CD14-positive monocyte (primary cell): ENCODE results near the gene POR. TPM values are rescaled to one million over a fixed set of nuclear protein-coding genes. Genes with fewer than 3 reads are reported as not detected.
A peak's percentile ranks its signal among the peaks of the same experiment; 100 is the strongest.

Source experiments
- DNase-seq, 3 donors: peaks; one replicate each; pipeline ENCODE4 v3.0.0-alpha.2; 2011 to 2022
- H2AFZ ChIP-seq: 2 replicates; pipeline ENCODE4 v1.6.0; 2012; ENCODE audit warnings: mild to moderate bottlenecking, low read depth, low read length, inconsistent platforms; ENCODE audit not compliant: insufficient read depth, poor library complexity, severe bottlenecking
- H3K27ac ChIP-seq, 2 donors: 1 replicate in 1 of 2; 2 replicates in 1 of 2; pipeline ENCODE4 v1.5.1; 2012 to 2013; ENCODE audit warnings: low read length in 2 of 2, control low read depth in 1 of 2, inconsistent platforms in 1 of 2, low read depth in 1 of 2, mild to moderate bottlenecking in 1 of 2
- H3K27me3 ChIP-seq, 2 donors: one replicate each; pipeline versions ENCODE4 v1.6.0 to v1.6.1; 2011 to 2013; ENCODE audit warnings: low read length in 2 of 2; ENCODE audit not compliant: control insufficient read depth in 2 of 2, insufficient read depth in 2 of 2
- H3K36me3 ChIP-seq, 2 donors: replicated peaks in 1 of 2; 1 replicate in 1 of 2; 2 replicates in 1 of 2; pipeline versions ENCODE4 v1.5.1 to v1.6.1; 2012 to 2013; ENCODE audit warnings: low read length in 2 of 2, control low read depth in 1 of 2, inconsistent platforms in 1 of 2, mild to moderate bottlenecking in 1 of 2; ENCODE audit not compliant: insufficient read depth in 2 of 2, control insufficient read depth in 1 of 2
- H3K4me1 ChIP-seq, 2 donors: 1 replicate in 1 of 2; 2 replicates in 1 of 2; pipeline versions ENCODE4 v1.5.1 to v1.6.1; 2012 to 2013; ENCODE audit warnings: low read length in 2 of 2, control low read depth in 1 of 2, inconsistent platforms in 1 of 2, mild to moderate bottlenecking in 1 of 2, moderate library complexity in 1 of 2; ENCODE audit not compliant: insufficient read depth in 2 of 2, control insufficient read depth in 1 of 2
- H3K4me2 ChIP-seq: replicated peaks from 2 replicates; pipeline ENCODE3; 2012; ENCODE audit warnings: low read length, moderate library complexity, mild to moderate bottlenecking; ENCODE audit not compliant: poor library complexity, severe bottlenecking; ENCODE audit errors: extremely low read depth
- H3K4me3 ChIP-seq, 3 experiments: fragments of 200-600 bp in 1 of 3; sonication (generic) in 1 of 3; replicated peaks in 1 of 3; 1 replicate in 2 of 3; 2 replicates in 1 of 3; pipeline ENCODE4 v1.5.1; 2011 to 2013; ENCODE audit warnings: low read length in 3 of 3, mild to moderate bottlenecking in 3 of 3, control low read depth in 2 of 3, low read depth in 2 of 3, inconsistent platforms in 1 of 3, moderate library complexity in 1 of 3
- H3K79me2 ChIP-seq: 2 replicates; pipeline ENCODE4 v1.6.0; 2012; ENCODE audit warnings: mild to moderate bottlenecking, control low read depth, inconsistent platforms, low read length, moderate library complexity; ENCODE audit not compliant: insufficient read depth
- H3K9ac ChIP-seq: 2 replicates; pipeline ENCODE4 v1.6.0; 2017; ENCODE audit warnings: low read length, mild to moderate bottlenecking; ENCODE audit not compliant: insufficient read depth, poor library complexity, severe bottlenecking
- H3K9me3 ChIP-seq, 2 donors: replicated peaks in 1 of 2; 1 replicate in 1 of 2; 2 replicates in 1 of 2; pipeline versions ENCODE4 v1.5.1 to v1.6.1; 2012 to 2013; ENCODE audit warnings: low read length in 2 of 2, control low read depth in 1 of 2; ENCODE audit not compliant: control insufficient read depth in 1 of 2, insufficient read depth in 1 of 2
- H4K20me1 ChIP-seq: 2 replicates; pipeline ENCODE4 v1.6.0; 2012; ENCODE audit warnings: mild to moderate bottlenecking, low read length, control low read depth, moderate library complexity; ENCODE audit not compliant: insufficient read depth
- H3K27ac Mint-ChIP-seq, 7 donors: one replicate each; pipeline ENCODE4 v1.8.0; 2020; ENCODE audit warnings: mild to moderate bottlenecking in 7 of 7, mixed read lengths in 7 of 7, moderate library complexity in 6 of 7, inconsistent platforms in 2 of 7
- H3K27me3 Mint-ChIP-seq, 3 donors: one replicate each; pipeline ENCODE4 v1.8.0; 2021 to 2022; ENCODE audit warnings: low read depth in 3 of 3, mild to moderate bottlenecking in 3 of 3, mixed read lengths in 3 of 3, moderate library complexity in 3 of 3, inconsistent platforms in 1 of 3
- H3K36me3 Mint-ChIP-seq, 2 donors: one replicate each; pipeline ENCODE4 v1.8.0; 2020; ENCODE audit warnings: mixed read lengths in 2 of 2, inconsistent platforms in 1 of 2, mild to moderate bottlenecking in 1 of 2
- H3K4me1 Mint-ChIP-seq: one replicate; pipeline ENCODE4 v1.8.0; 2020; ENCODE audit warnings: mild to moderate bottlenecking, mixed read lengths
- H3K4me3 Mint-ChIP-seq, 2 donors: one replicate each; pipeline ENCODE4 v1.8.0; 2020; ENCODE audit warnings: mild to moderate bottlenecking in 2 of 2, mixed read lengths in 2 of 2, moderate library complexity in 1 of 2
- H3K9me3 Mint-ChIP-seq, 7 donors: one replicate each; pipeline ENCODE4 v1.8.0; 2020 to 2022; ENCODE audit warnings: mixed read lengths in 7 of 7, mild to moderate bottlenecking in 6 of 7, moderate library complexity in 6 of 7, inconsistent platforms in 2 of 7
- WGBS: methylation state at CpG from one replicate; pipeline ENCODE4 v1.1.5; 2013; ENCODE audit warnings: missing lambda C conversion rate; ENCODE audit not compliant: insufficient coverage; 5-methylcytosine and 5-hydroxymethylcytosine counted together
- intact Hi-C, 2 donors: fragments of 100-400 bp; cut with micrococcal nuclease; formaldehyde crosslinking; loops; one replicate each; pipeline versions ENCODE4 v1.15.0 to v1.15.1; 2023
- polyA minus RNA-seq: library from RNA; depleted of rRNA, polyadenylated mRNA; stranded (reverse); fragments of >200 nt; gene quantifications from 2 replicates; pipeline ENCODE4 v1.2.3, GENCODE V29; 2012
- polyA plus RNA-seq, 3 donors: library from polyadenylated mRNA; depleted of rRNA in 1 of 3; unstranded in 2 of 3; stranded (reverse) in 1 of 3; fragments of 300-500 nt in 2 of 3; fragments of >200 nt in 1 of 3; fragmentation: Illumina TruSeq in 2 of 3; gene quantifications; 1 replicate in 2 of 3; 2 replicates in 1 of 3; pipeline ENCODE4 v1.2.3, GENCODE V29; 2012 to 2021
- total RNA-seq, 12 experiments: library from RNA in 1 of 12; stranded (reverse) in 1 of 12; fragments of 120-200 nt in 1 of 12; gene quantifications; one replicate each; pipeline ENCODE4 v1.2.4 and lab custom pipeline; 2013 to 2026; ENCODE audit warnings: mixed read lengths in 6 of 12, inconsistent platforms in 1 of 12
- TF ChIP-seq, protein P1 (sequence below): fragments of 200-600 bp; IDR thresholded peaks from one replicate; pipeline ENCODE4 v1.8.0; 2022; ENCODE audit warnings: antibody characterized with exemption, mild to moderate bottlenecking

The POR gene
- 85.8 TPM for total RNA-seq (2013)
- polyA plus RNA-seq (100 to 1,000 TPM in 1 of 3 donors, 10 to 100 TPM in 2; 90.5 to 102 (median 98.1) TPM), polyA minus RNA-seq (67.7 and 128 TPM in 2 replicates), total RNA-seq (lab: John Stamatoyannopoulos, UW) (35.0 to 90.2 (median 70.2) reads per million in 11 experiments)

DNA sequence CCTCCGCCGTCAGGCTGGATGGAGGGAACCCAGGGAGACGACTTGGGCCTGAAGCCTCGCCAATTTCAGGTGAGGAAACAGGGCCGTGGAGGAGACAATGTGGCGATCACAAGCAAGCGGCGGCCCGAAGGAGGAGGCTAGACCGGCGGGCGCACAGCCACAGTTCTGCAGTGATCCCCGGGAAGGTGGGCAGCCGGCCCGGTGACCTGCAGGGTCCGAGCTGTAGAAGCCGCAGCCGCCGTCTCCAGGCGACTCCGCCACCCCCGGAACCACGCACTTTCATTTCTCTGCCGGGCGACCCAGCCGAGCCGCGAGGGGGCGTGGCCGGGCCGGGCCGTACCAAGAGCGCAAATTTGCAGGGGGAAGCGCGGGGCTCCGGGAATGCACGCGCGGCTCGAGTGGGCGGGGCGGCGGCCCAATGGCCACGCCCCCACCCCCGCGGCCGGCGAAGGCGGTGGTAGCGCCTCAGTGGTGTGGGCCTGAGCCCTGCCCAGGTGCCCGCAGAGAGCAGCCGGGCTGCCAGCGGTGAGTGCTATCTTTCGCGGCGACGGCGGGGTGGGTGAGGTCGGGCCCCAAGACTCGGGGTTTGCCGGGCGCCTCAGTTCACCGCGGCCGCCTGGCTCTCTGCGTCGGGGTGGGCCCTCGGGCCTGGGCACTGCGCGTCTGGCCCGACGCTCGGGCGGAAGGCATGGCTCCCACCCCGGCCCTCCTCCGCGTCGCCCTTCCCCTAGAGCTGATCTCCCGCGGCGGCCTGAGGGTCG lies at the start of gene POR:
Gene POR (plus strand): TSS at position 501 of the 761 bp plus-strand sequence. CDS start 38,847 bp downstream, outside the sequence.
- H3K4me3 Mint-ChIP-seq = peak within 1 kb of the TSS; percentile 87 to 93
- H3K4me1 Mint-ChIP-seq = peaks cover 49% of the 10 kb centered on the region
- Histone ChIP-seq H2AFZ (peak within 1 kb of the TSS; percentile 95), H3K27ac (peak within 1 kb of the TSS; percentile 78 to 91), H3K36me3 (no peaks in the 10 kb centered on the region), H3K9me3 (no peaks in the 10 kb centered on the region), H4K20me1 (peaks cover 44% of the 10 kb centered on the region), H3K4me3 (peak within 1 kb of the TSS; percentile 66 to 96 (median 78)), H3K9ac (peak within 1 kb of the TSS; percentile 89), H3K4me2 (peak within 1 kb of the TSS; percentile 100), H3K79me2 (peaks cover 46% of the 10 kb centered on the region), H3K27me3 (no peaks in the 10 kb centered on the region), H3K4me1 (peaks cover 28% of the 10 kb centered on the region in 2 donors)
- TF ChIP-seq, protein P1, sequence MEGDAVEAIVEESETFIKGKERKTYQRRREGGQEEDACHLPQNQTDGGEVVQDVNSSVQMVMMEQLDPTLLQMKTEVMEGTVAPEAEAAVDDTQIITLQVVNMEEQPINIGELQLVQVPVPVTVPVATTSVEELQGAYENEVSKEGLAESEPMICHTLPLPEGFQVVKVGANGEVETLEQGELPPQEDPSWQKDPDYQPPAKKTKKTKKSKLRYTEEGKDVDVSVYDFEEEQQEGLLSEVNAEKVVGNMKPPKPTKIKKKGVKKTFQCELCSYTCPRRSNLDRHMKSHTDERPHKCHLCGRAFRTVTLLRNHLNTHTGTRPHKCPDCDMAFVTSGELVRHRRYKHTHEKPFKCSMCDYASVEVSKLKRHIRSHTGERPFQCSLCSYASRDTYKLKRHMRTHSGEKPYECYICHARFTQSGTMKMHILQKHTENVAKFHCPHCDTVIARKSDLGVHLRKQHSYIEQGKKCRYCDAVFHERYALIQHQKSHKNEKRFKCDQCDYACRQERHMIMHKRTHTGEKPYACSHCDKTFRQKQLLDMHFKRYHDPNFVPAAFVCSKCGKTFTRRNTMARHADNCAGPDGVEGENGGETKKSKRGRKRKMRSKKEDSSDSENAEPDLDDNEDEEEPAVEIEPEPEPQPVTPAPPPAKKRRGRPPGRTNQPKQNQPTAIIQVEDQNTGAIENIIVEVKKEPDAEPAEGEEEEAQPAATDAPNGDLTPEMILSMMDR = no peak
- H3K27ac Mint-ChIP-seq = peak within 1 kb of the TSS; percentile 90 to 96 (median 94)
- H3K27me3 Mint-ChIP-seq = peaks cover 0 to 8% (median 3%) of the 10 kb centered on the region in 3 donors
- peaks cover 0 to 14% of the 10 kb centered on the region in 2 donors for H3K36me3 Mint-ChIP-seq
- H3K9me3 Mint-ChIP-seq = peaks cover 0 to 2% (median 0%) of the 10 kb centered on the region in 7 donors
- WGBS = under 1% methylated on average over 82 of the region's 82 CpGs
- peak; percentile 89 to 96 (median 92) for DNase-seq
- intact Hi-C loops = loop anchor here (2.0 to 5.0 kb wide), 6 partner anchors 37 to 80 kb away; partner anchors contain the start of genes RHBDD2 (in 1 of the 2) and TMEM120A (in 1 of the 2)

- intact Hi-C loops = loop anchor here (2.0 to 10.0 kb wide), 2 partner anchors 51 to 155 kb away; partner anchors contain the start of gene CCL24 (in 1 of the 2)
- Histone ChIP-seq H3K9me3 (no peaks in the 10 kb centered on the region), H2AFZ (no peak overlapping the region), H3K36me3 (no peaks in the 10 kb centered on the region), H3K4me3 (no peak overlapping the region), H4K20me1 (no peaks in the 10 kb centered on the region), H3K4me1 (peaks cover 30% of the 10 kb centered on the region in 2 donors), H3K79me2 (no peaks in the 10 kb centered on the region), H3K4me2 (no peak overlapping the region), H3K27ac (no peak overlapping the region), H3K27me3 (no peaks in the 10 kb centered on the region), H3K9ac (no peak overlapping the region)
- DNase-seq = no peak
- TF ChIP-seq, protein P1 = no peak
- Mint-ChIP-seq H3K4me3 (peak overlapping the region in 1 of 2 donors; percentile 48), H3K36me3 (peaks cover 2 to 3% of the 10 kb centered on the region in 2 donors), H3K27me3 (peaks cover 5 to 10% (median 6%) of the 10 kb centered on the region in 3 donors), H3K4me1 (peaks cover 51% of the 10 kb centered on the region), H3K9me3 (peaks cover 0 to 4% (median 0%) of the 10 kb centered on the region in 7 donors), H3K27ac (peak overlapping the region in 3 of 7 donors; percentile 68 to 79 (median 77))
- WGBS = 83% methylated on average over 4 of the region's 5 CpGs
These were observed 48.9 kb upstream of the POR start for GRCh38 chr7:75866114-75866488.
